NCI-H146 treated with DMSO at 0.1 percent for 48 hours (cell line): ENCODE results near the gene HNRNPA1.
"Not testable (repeated sequence)": the region's sequence is repeated elsewhere in the genome, so short reads cannot be mapped to it uniquely, and the experiment has no call there.

Source experiments
- DNase-seq: peaks from one replicate; lab custom pipeline; 2025; ENCODE audit not compliant: unreplicated experiment; lab: John Stamatoyannopoulos, UW

Gene HNRNPA1

DNA sequence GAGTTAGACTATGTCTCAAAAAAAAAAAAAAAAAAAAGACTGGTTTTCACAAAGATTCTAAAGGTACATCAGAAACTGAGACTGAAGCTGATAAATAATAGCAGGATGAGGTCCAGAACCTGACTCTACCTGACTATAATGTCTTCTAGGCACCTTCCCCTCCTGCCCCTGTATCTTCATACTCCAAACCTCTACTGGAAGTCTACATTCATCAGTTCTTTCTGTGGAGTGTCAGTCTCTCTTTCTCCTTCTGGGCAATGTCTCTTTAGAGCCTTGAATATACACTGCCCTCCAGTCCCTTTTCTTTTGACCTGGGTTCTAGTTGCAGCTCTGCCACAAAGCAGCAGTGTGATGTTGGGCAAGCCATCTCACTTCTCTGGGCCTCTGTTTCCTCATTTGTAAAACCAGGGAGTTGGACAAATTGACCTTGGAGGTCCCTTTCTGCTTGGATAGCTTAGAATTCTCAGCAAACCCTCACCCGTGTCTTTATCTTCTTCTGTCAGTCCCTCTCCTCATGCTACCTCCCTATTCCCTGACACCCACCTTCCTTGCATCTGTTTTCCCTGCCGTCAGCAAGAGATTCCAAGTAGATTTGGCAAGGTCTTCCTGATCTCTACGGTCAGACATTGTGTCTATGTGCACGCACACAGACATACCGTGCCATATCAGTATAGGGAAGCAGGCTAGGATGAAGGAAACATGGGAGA, 16.0 kb downstream of the HNRNPA1 start:
- no peak for DNase-seq

DNA sequence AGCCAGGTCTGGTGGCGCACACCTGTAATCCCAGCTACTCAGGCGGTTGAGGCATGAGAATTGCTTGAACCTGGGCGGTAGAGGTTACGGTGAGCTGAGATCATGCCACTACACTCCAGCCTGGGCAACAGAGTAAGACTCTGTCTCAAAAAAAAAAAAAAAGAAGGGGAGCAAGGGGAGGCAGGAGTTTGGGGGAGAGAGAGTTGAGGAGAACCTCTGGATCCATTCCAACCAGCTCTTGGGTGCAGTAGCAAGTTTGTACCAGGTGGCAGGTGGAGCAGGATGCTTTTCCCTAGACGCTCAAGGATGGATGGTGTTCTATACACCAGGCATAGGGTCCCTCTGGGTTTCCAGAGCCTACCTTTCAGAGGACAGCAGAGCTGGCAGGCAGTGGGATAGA, 18.4 kb downstream of the HNRNPA1 start:
- DNase-seq = no peak

- DNase-seq = no peak
Observed at GRCh38 chr12:54299515-54300224, 19.1 kb downstream of the HNRNPA1 start.

- no peak for DNase-seq
Observed at GRCh38 chr12:54300225-54300731, 19.8 kb downstream of the HNRNPA1 start.

- peak; percentile 43 for DNase-seq
Observed at GRCh38 chr12:54300732-54301427, 20.4 kb downstream of the HNRNPA1 start, which contains the start of gene NFE2. Gene NFE2, minus strand, starts transcription at chr12:54301015. Its CDS starts 5,767 bp downstream, at chr12:54295248.

GRCh38 chr12:54301428-54302048, 21.0 kb downstream of the HNRNPA1 start:
- DNase-seq = no peak

DNA sequence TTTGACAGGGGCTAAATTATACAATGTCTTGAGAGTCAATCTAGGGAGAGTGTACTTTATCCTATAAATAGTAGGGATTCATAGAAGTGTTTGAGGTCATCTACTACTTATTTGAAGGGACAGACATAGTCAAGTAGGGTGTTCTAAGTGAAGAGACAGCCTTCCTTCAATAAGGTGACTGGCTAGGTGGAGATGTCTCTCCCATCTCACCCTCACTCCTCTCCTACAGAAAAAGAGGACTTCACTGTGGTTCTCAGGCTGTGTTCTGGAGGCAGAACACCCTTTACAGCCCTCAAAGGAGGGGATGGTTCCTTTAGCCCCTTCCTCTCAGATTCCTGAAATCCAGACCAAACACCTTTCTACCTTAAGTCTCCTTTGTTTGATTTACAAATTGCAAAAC, 23.1 kb downstream of the HNRNPA1 start:
- no peak for DNase-seq

GRCh38 chr12:54304187-54304810, 23.8 kb downstream of the HNRNPA1 start:
- DNase-seq = peak; percentile 36

DNA sequence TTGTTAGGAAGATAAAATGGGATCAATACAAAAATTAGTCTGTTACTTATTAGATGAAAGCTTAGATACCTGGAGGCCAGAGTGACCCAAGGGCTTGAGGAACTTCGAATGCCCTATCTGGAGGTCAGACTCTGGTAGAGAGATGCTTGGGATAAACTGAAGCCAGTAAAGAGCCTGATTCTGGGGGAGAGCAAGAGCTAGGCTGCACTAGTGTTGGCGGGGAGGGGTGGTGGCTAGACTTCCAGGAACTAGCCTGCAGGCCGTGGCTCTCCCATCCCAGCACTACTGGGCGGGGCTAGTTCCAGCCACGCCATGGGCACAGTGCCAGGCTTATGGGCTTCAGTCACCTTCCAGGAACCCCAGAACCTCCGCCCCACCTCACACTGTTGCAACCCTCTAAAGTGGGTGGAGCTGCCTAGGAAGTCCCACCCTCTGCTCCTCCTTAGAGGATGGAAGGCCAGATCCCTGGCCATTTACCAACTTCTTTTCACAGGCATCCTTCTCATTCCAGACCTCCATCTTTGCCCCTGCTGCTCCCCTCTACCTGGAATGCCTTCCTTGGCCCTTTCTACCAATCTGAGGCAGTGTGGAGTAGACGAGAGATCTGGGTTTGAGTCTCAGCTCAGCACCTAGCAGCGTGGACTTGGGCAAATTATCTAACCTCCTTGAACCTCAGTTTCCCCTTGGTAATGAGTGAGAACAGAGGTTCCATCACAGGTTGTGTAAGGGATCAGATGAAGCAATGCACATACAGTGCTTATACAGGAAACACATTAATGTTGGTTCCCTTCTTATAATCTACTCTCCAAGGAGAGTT, 26.6 kb downstream of the HNRNPA1 start:
- DNase-seq = peak; percentile 16

- DNase-seq = no peak
Observed at GRCh38 chr12:54311051-54311450, 30.5 kb downstream of the HNRNPA1 start.

- not testable (repeated sequence) for DNase-seq
Observed at GRCh38 chr12:54312309-54312708, 31.8 kb downstream of the HNRNPA1 start.

GRCh38 chr12:54321363-54321762, 40.8 kb downstream of the HNRNPA1 start:
- DNase-seq = no peak

- peak; percentile 100 for DNase-seq
Observed at GRCh38 chr12:54324617-54325441, 44.3 kb downstream of the HNRNPA1 start, which contains the start of gene COPZ1. Gene COPZ1, plus strand, starts transcription at chr12:54325131. Its CDS starts 33 bp downstream, at chr12:54325164.

DNA sequence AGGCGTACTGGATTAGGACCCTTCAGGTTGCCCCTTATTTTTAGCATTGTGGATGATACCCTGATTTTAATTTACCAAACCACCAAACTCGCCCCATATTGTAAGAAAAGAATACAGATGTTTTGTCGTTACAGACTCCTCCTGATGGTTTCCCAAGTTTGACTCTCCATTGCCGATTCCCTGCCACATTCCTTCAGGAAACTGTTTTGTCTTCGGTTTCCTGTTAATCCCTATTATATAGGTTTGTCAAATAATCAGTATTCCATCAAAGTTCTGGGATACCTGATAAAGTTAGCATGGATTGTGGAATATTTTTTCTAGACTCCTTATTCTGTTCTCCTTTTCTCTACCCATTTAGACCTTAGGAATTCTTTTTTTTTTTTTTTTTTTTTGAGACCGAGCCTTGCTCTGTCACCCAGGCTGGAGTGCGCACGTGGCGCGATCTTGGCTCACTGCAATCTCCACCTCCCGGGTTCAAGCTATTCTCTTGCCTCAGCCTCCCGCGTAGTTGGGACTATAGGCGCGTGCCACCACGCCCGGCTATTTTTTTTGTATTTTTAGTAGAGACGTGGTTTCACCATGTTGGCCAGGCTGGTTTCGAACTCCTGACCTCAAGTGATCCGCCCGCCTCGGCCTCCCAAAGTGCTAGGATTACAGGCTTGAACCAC, 45.0 kb downstream of the HNRNPA1 start:
- DNase-seq = not testable (repeated sequence)

- no peak for DNase-seq
Observed at GRCh38 chr12:54328595-54329337, 48.2 kb downstream of the HNRNPA1 start.

DNA sequence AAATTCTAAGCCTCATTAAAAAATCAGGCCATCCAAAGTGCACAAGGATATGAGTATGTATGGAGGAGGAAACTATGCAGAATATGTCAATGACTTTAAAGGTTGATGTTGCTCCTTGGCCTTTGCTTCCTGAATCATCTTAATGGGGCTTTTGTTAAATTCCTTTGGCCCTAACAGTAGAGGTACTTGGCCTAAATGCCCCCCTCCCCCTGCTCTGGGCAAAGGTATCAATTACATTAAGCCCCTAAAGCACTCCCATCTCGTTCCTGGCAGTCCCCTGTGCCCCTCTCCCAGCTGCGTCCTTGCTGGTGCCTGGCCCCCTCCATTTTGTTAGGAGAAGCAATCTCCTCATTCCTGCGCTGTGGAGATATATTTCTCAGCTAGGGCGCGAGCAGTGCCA, 49.2 kb downstream of the HNRNPA1 start:
- DNase-seq = no peak

DNA sequence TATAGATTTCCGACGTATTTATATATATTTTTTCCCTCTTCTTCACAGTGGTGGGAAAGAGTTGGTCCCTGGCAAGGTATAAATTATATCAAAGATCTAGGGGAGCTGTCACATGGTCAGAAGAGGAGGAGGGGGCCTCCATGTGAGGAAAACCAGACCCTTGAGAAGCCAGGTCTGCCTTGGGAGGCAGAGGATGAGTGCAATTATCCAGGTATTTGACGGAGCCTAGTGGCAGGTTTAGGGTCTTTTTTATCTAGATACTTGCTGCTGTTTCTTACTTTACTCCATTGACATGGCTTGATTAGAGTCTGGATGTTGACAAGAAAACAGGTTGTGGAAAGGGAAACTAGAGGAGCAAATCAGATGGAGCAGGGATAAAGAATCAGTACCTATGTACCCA, 49.9 kb downstream of the HNRNPA1 start:
- DNase-seq = no peak

GRCh38 chr12:54331461-54331860, 50.9 kb downstream of the HNRNPA1 start:
- DNase-seq = no peak
